GM12891 (cell line): Measurements from ENCODE around the gene GOLGA6L7.

Experiments used
- POLR2AphosphoS5 ChIP-seq: IDR thresholded peaks from 2 replicates; pipeline ENCODE4 v1.6.1; 2011; ENCODE audit warnings: low read depth, low read length, control low read depth
- TAF1 ChIP-seq: IDR thresholded peaks from 2 replicates; pipeline ENCODE4 v1.6.1; 2011; ENCODE audit warnings: low read depth, low read length, control low read depth

GRCh38 chr15:28887339-28888174 lies 39.1 kb upstream of the GOLGA6L7 start:
- no peak for TF ChIP-seq POLR2AphosphoS5
- TF ChIP-seq TAF1: no peak
